ENCODE results near the gene SLC6A5. TPM values are rescaled to one million over a fixed set of nuclear protein-coding genes. Genes with fewer than 3 reads are reported as not detected.
A peak's percentile ranks its signal among the peaks of the same experiment; 100 is the strongest.

Gene SLC6A5
- total and polyA plus RNA-seq, 2 of the 4 experiments (the other 2 are of a cell fraction) = not detected

DNA sequence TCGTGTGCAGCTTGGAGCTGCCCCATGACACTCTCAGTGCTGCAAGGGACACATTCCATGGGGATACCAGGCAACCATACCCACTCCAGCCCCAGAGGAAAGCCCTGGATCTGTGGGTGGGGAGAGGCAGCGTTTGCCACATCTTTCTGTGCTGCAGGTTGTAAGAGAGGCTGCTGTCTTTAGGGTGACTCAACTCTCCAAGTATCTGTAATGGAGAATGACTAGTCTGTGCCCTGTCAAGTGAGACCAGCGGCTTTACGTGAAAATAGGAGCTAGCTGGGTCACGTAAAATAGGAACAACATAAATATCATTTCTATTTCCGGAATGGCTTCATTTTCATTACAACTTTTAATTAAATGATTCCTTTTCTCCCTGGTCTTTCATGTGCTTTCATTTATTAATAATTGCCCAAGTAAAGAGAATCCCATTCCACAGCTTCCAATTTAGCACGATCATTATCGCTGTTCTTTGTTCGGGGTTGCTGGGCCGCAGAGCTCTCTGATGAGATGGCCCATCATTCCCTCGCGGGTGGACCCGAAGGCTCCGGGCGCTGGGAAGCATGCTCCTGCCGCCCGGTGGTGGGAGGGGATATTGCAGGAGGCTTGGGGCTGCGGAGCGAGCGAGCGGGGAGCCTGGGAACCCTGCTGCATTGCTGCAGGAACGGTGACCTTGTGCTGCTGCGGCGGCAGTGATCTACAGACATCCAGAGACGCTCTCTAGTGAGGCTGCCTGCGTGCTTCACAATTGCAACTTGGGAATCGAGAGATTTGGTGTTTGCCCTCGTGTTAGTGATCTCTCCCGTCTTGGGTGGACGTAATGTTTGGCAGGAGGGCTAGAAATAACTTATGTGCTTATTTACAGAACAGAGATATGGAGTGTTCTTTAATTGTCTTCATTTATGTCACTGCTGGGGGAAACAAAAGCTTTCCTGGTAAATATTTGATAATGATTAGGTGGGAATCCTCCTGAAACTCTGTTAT is 10.6 kb downstream of the SLC6A5 start:
- ATAC-seq (ENCODE audit: low read depth) = peak; percentile 100
- in situ Hi-C loops (cut with MboI; ENCODE audit: low sequenced_read_pairs) (loop anchor here (5.0 to 25.0 kb wide), 2 partner anchors 218 to 673 kb away; no protein-coding TSS in a partner anchor), dilution Hi-C loops (cut with HindIII; ENCODE audit: low sequenced_read_pairs, unreplicated experiment) (no loop called here), intact Hi-C loops (cut with micrococcal nuclease) (loop anchor here (1.0 to 10.0 kb wide), 5 partner anchors 213 to 665 kb away; partner anchors contain the start of gene PRMT3)
- no peak overlapping the region for H2BK20ac ChIP-seq (ENCODE audit: low read depth, low read length)
- H3K9ac ChIP-seq (ENCODE audit: low read depth, low read length) = no peak overlapping the region
- no peaks in the 10 kb centered on the region for H3K4me1 ChIP-seq (ENCODE audit: control insufficient read depth, insufficient read depth, low read length)
- H2AFZ ChIP-seq (replicated peaks; ENCODE audit: low read length, poor library complexity) = peak overlapping the region; percentile 78
- H3K27ac ChIP-seq (ENCODE audit: insufficient read depth, low read length) = no peak overlapping the region
- peaks cover 24% of the 10 kb centered on the region for H3K27me3 ChIP-seq (ENCODE audit: control insufficient read depth, insufficient read depth, low read length)
- H4K91ac ChIP-seq (ENCODE audit: insufficient read depth, low read depth, low read length) = no peak overlapping the region
- H2AK5ac ChIP-seq (ENCODE audit: low read depth, low read length) = no peak overlapping the region
- no peak overlapping the region; the same call in 1 of the 2 replicates for H3K4me2 ChIP-seq (ENCODE audit: low read depth, low read length)
- WGBS, 2 experiments (ENCODE audit: extremely low coverage in 2 of 2, insufficient read length in 1 of 2) = 4% methylated on average over 13 of the region's 30 CpGs; no CpG with 5 or more reads in 1 of the 2 experiments
- no peak overlapping the region for H2BK15ac ChIP-seq (ENCODE audit: low read depth, low read length)
- H3K23ac ChIP-seq (ENCODE audit: low read depth, low read length) = no peak overlapping the region
- no TSS peak for BruUV-seq (replicated peaks)
- ChIA-PET POLR2A (ENCODE audit: unreplicated experiment) (no interaction called here), CTCF (interaction anchor here (0.6 to 2.4 kb wide), 9 partner anchors 11 to 1467 kb away, joined by 3 to 15 read pairs (median 4); partner anchors contain the start of gene SLC6A5)
- H3K4ac ChIP-seq (ENCODE audit: low read depth, low read length) = no peak overlapping the region
- H4K5ac ChIP-seq (ENCODE audit: low read depth, low read length) = no peak overlapping the region
- TF ChIP-seq, protein P1, sequence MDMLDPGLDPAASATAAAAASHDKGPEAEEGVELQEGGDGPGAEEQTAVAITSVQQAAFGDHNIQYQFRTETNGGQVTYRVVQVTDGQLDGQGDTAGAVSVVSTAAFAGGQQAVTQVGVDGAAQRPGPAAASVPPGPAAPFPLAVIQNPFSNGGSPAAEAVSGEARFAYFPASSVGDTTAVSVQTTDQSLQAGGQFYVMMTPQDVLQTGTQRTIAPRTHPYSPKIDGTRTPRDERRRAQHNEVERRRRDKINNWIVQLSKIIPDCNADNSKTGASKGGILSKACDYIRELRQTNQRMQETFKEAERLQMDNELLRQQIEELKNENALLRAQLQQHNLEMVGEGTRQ (IDR thresholded peaks at IDR 0.05; ENCODE audit: low read depth, low read length) = no peak
- TF ChIP-seq SMC3 (IDR thresholded peaks at IDR 0.05; ENCODE audit: low read depth, low read length) (peak; percentile 72), RAD21 (IDR thresholded peaks at IDR 0.05; ENCODE audit: low read length) (peak; percentile 82), MAZ (IDR thresholded peaks at IDR 0.05; ENCODE audit: borderline replicate concordance, low read depth, low read length) (peak; percentile 43; the same call in 1 of the 2 replicates)
- TF ChIP-seq, protein P2, sequence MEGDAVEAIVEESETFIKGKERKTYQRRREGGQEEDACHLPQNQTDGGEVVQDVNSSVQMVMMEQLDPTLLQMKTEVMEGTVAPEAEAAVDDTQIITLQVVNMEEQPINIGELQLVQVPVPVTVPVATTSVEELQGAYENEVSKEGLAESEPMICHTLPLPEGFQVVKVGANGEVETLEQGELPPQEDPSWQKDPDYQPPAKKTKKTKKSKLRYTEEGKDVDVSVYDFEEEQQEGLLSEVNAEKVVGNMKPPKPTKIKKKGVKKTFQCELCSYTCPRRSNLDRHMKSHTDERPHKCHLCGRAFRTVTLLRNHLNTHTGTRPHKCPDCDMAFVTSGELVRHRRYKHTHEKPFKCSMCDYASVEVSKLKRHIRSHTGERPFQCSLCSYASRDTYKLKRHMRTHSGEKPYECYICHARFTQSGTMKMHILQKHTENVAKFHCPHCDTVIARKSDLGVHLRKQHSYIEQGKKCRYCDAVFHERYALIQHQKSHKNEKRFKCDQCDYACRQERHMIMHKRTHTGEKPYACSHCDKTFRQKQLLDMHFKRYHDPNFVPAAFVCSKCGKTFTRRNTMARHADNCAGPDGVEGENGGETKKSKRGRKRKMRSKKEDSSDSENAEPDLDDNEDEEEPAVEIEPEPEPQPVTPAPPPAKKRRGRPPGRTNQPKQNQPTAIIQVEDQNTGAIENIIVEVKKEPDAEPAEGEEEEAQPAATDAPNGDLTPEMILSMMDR (conservative IDR thresholded peaks at IDR 0.05; ENCODE audit: low read depth, low read length) = peak; percentile 92
- no peaks in the 10 kb centered on the region for H3K9me3 ChIP-seq (ENCODE audit: control insufficient read depth, insufficient read depth, low read length)
- H2BK5ac ChIP-seq (ENCODE audit: low read depth, low read length, poor library complexity, severe bottlenecking) = no peak overlapping the region
- H4K20me1 ChIP-seq (ENCODE audit: insufficient read depth, low read length) = no peaks in the 10 kb centered on the region
- no peak overlapping the region for H4K8ac ChIP-seq (ENCODE audit: low read depth in 2 of 2, low read length in 2 of 2)
- no peak overlapping the region for H2BK120ac ChIP-seq (ENCODE audit: low read depth, low read length)
- no peak overlapping the region for H3K4me3 ChIP-seq (ENCODE audit: insufficient read depth, low read depth, low read length)
- no peak overlapping the region for H3K56ac ChIP-seq (ENCODE audit: extremely low read depth, insufficient read depth, low read length)
- no peak overlapping the region for H3K18ac ChIP-seq (ENCODE audit: low read depth, low read length)
- H3K79me1 ChIP-seq (ENCODE audit: low read depth in 1 of 2, low read length in 2 of 2) = no peaks in the 10 kb centered on the region
- H3K14ac ChIP-seq (replicated peaks; ENCODE audit: low read depth, low read length) = no peak overlapping the region
- peak; percentile 48 for DNase-seq
- H3K9me1 ChIP-seq (ENCODE audit: insufficient read depth, low read length) = no peaks in the 10 kb centered on the region
- no peak overlapping the region for H2AK9ac ChIP-seq (replicated peaks; ENCODE audit: low read depth, low read length, poor library complexity)
- no peaks in the 10 kb centered on the region for H3K36me3 ChIP-seq (ENCODE audit: control insufficient read depth, insufficient read depth, low read length)

Data from IMR-90 (cell line).